SK-N-SH (cell line): ENCODE measurements around the gene FAM229A. TPM values are rescaled to one million over a fixed set of nuclear protein-coding genes. Genes with fewer than 3 reads are reported as not detected.

Experiments used
- CTCF ChIA-PET: fragments of 300-600, 350-600 bp; formaldehyde crosslinking; extraction: SDS; loops from one replicate; lab custom pipeline; 2021; lab: Yijun Ruan, JAX
- POLR2A ChIA-PET: fragments of 350-600 bp; sonication (Branson Sonifier 250); formaldehyde crosslinking; extraction: SDS; loops from one replicate; lab custom pipeline; 2020; ENCODE audit warnings: antibody characterized with exemption, inconsistent platforms; lab: Yijun Ruan, JAX
- DNase-seq: peaks from one replicate; pipeline ENCODE4 v3.0.0; 2012
- H2AFZ ChIP-seq: fragments of 200-600 bp; sonication (generic); 2 replicates; pipeline ENCODE4 v1.8.1; 2016; ENCODE audit warnings: antibody characterized with exemption, mild to moderate bottlenecking, low read depth
- H3F3A ChIP-seq: fragments of 200-600 bp; sonication (generic); replicated peaks from 2 replicates; pipeline ENCODE3; 2016; ENCODE audit warnings: antibody characterized with exemption, mild to moderate bottlenecking; ENCODE audit not compliant: insufficient read depth
- H3K27ac ChIP-seq, 2 experiments: fragments of 200-500 bp in 1 of 2; fragments of 200-600 bp in 1 of 2; sonication (Bioruptor generic) in 1 of 2; sonication (generic), shearing (Covaris generic) in 1 of 2; 2 replicates each; pipeline versions ENCODE4 v1.5.1 to v1.6.1; 2014 to 2016; ENCODE audit warnings: low read depth in 2 of 2, inconsistent platforms in 1 of 2, low read length in 1 of 2, mild to moderate bottlenecking in 1 of 2, mixed read lengths in 1 of 2
- H3K27me3 ChIP-seq: fragments of 200-600 bp; sonication (generic), shearing (Covaris generic); 2 replicates; pipeline ENCODE4 v1.6.1; 2016; ENCODE audit warnings: mixed run types; ENCODE audit not compliant: insufficient read depth
- H3K36me3 ChIP-seq, 2 experiments: fragments of 200-500 bp in 1 of 2; fragments of 200-600 bp in 1 of 2; sonication (Bioruptor generic) in 1 of 2; sonication (generic) in 1 of 2; replicated peaks in 1 of 2; 2 replicates each; pipeline versions ENCODE3 to v1.5.1; 2014 to 2016; ENCODE audit warnings: low read length in 1 of 2, mild to moderate bottlenecking in 1 of 2; ENCODE audit not compliant: insufficient read depth in 2 of 2, control insufficient read depth in 1 of 2
- H3K4me1 ChIP-seq, 2 experiments: fragments of 200-500 bp in 1 of 2; fragments of 200-600 bp in 1 of 2; sonication (Bioruptor generic) in 1 of 2; sonication (generic), shearing (Covaris generic) in 1 of 2; 2 replicates each; pipeline versions ENCODE4 v1.5.1 to v1.6.1; 2014 to 2016; ENCODE audit warnings: low read depth in 1 of 2, low read length in 1 of 2, mixed run types in 1 of 2; ENCODE audit not compliant: insufficient read depth in 2 of 2, control insufficient read depth in 1 of 2
- H3K4me2 ChIP-seq: fragments of 200-600 bp; sonication (generic), shearing (Covaris generic); 2 replicates; pipeline ENCODE4 v1.6.1; 2017; ENCODE audit warnings: mixed run types
- H3K4me3 ChIP-seq, 2 experiments: fragments of 200-500 bp in 1 of 2; fragments of 200-600 bp in 1 of 2; sonication (Bioruptor generic) in 1 of 2; sonication (generic), shearing (Covaris generic) in 1 of 2; 2 replicates each; pipeline versions ENCODE4 v1.5.1 to v1.8.1; 2014 to 2016; ENCODE audit warnings: low read depth in 2 of 2, inconsistent platforms in 1 of 2, low read length in 1 of 2, mild to moderate bottlenecking in 1 of 2, mixed read lengths in 1 of 2, moderate library complexity in 1 of 2
- H3K79me2 ChIP-seq: fragments of 200-600 bp; sonication (generic); 2 replicates; pipeline ENCODE4 v1.8.1; 2017; ENCODE audit warnings: mild to moderate bottlenecking; ENCODE audit not compliant: insufficient read depth
- H3K9ac ChIP-seq: fragments of 200-600 bp; sonication (generic); 2 replicates; pipeline ENCODE4 v1.6.1; 2017; ENCODE audit warnings: mixed run types
- H3K9me2 ChIP-seq: fragments of 200-600 bp; sonication (generic); 2 replicates; pipeline ENCODE4 v1.6.1; 2017; ENCODE audit warnings: mixed run types
- H3K9me3 ChIP-seq: fragments of 200-600 bp; sonication (generic); 2 replicates; pipeline ENCODE4 v1.6.1; 2017; ENCODE audit warnings: mixed run types, mild to moderate bottlenecking, moderate library complexity
- H4K20me1 ChIP-seq: fragments of 200-600 bp; sonication (generic); 2 replicates; pipeline ENCODE4 v1.6.1; 2017; ENCODE audit warnings: mild to moderate bottlenecking, mixed run types; ENCODE audit not compliant: insufficient read depth
- EP300 ChIP-seq, 2 experiments: IDR thresholded peaks; 2 replicates each; pipeline versions ENCODE4 v1.4.0 to v1.6.1; 2012; ENCODE audit warnings: borderline replicate concordance in 1 of 2, low read depth in 1 of 2, low read length in 1 of 2
- GATA2 ChIP-seq: sonication (generic); formaldehyde crosslinking; IDR thresholded peaks from 2 replicates; pipeline ENCODE4 v1.5.0; 2020; ENCODE audit warnings: mild to moderate bottlenecking, missing genetic modification reagents
- NRF1 ChIP-seq: IDR thresholded peaks from 2 replicates; pipeline ENCODE4 v1.6.1; 2012; ENCODE audit warnings: low read depth, mild to moderate bottlenecking, low read length
- RAD21 ChIP-seq: IDR thresholded peaks from 2 replicates; pipeline ENCODE4 v1.6.1; 2012; ENCODE audit warnings: mild to moderate bottlenecking, low read length
- SMC3 ChIP-seq: IDR thresholded peaks from 2 replicates; pipeline ENCODE4 v1.6.1; 2012; ENCODE audit warnings: low read depth, low read length, improper control_type of control experiment
- TCF12 ChIP-seq: IDR thresholded peaks from 2 replicates; pipeline ENCODE4 v1.4.0; 2012
- TEAD4 ChIP-seq: IDR thresholded peaks from 2 replicates; pipeline ENCODE4 v1.4.0; 2012; ENCODE audit warnings: mild to moderate bottlenecking, borderline replicate concordance; ENCODE audit not compliant: insufficient read depth
- WGBS: methylation state at CpG from one replicate; pipeline ENCODE4 v1.1.6; 2017; ENCODE audit warnings: low lambda C conversion rate; 5-methylcytosine and 5-hydroxymethylcytosine counted together
- polyA plus RNA-seq, 3 experiments: library from polyadenylated mRNA; depleted of rRNA; stranded (reverse); fragments of >200 nt; gene quantifications; 2 replicates each; pipeline ENCODE4 v1.2.3, GENCODE V29; 2012
- TF ChIP-seq, protein P1 (sequence below): fragments of 200-600 bp; sonication (generic); IDR thresholded peaks from 2 replicates; pipeline ENCODE4 v1.6.1; 2017; ENCODE audit warnings: antibody characterized with exemption, mild to moderate bottlenecking, moderate library complexity
- TF ChIP-seq, protein P2 (sequence below): IDR thresholded peaks from 2 replicates; pipeline ENCODE4 v1.4.0; 2012; ENCODE audit warnings: low read depth, borderline replicate concordance

The FAM229A gene
- polyA plus RNA-seq, 1 of the 3 experiments (the other 2 are of a cell fraction) = 8.0 TPM

DNA sequence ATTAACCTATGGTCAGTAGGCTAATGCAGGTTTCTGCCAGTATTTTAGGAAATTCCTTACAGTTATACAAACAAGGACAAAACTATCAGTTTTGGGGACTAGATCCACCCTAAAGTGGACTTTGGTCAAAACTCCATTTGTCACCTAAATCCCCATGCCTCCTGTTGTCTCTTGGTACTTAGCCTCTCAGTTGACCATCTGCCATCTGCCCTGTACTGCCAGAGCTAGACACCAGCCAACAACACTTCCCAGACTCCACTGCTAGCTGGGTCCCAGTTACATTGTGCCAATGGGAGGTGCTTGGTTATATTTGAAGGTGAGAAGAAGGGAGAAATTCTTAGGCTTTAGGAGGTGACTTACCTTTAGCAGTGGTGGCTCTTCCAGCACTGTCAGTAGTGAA, 49.0 kb upstream of the FAM229A start:
- POLR2A ChIA-PET = no interaction called here
- TF ChIP-seq, protein P1, sequence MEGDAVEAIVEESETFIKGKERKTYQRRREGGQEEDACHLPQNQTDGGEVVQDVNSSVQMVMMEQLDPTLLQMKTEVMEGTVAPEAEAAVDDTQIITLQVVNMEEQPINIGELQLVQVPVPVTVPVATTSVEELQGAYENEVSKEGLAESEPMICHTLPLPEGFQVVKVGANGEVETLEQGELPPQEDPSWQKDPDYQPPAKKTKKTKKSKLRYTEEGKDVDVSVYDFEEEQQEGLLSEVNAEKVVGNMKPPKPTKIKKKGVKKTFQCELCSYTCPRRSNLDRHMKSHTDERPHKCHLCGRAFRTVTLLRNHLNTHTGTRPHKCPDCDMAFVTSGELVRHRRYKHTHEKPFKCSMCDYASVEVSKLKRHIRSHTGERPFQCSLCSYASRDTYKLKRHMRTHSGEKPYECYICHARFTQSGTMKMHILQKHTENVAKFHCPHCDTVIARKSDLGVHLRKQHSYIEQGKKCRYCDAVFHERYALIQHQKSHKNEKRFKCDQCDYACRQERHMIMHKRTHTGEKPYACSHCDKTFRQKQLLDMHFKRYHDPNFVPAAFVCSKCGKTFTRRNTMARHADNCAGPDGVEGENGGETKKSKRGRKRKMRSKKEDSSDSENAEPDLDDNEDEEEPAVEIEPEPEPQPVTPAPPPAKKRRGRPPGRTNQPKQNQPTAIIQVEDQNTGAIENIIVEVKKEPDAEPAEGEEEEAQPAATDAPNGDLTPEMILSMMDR = no peak
- TF ChIP-seq GATA2 (CRISPR knock-in tag) = no peak
- no peak for TF ChIP-seq NRF1
- TF ChIP-seq TCF12 = no peak
- TF ChIP-seq EP300 (IDR thresholded peaks at IDR 0.05; ENCODE audit: borderline replicate concordance in 1 of 2, low read depth in 1 of 2, low read length in 1 of 2) = no peak
- no peak for TF ChIP-seq TEAD4
- TF ChIP-seq, protein P2, sequence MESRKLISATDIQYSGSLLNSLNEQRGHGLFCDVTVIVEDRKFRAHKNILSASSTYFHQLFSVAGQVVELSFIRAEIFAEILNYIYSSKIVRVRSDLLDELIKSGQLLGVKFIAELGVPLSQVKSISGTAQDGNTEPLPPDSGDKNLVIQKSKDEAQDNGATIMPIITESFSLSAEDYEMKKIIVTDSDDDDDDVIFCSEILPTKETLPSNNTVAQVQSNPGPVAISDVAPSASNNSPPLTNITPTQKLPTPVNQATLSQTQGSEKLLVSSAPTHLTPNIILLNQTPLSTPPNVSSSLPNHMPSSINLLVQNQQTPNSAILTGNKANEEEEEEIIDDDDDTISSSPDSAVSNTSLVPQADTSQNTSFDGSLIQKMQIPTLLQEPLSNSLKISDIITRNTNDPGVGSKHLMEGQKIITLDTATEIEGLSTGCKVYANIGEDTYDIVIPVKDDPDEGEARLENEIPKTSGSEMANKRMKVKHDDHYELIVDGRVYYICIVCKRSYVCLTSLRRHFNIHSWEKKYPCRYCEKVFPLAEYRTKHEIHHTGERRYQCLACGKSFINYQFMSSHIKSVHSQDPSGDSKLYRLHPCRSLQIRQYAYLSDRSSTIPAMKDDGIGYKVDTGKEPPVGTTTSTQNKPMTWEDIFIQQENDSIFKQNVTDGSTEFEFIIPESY = no peak

DNA sequence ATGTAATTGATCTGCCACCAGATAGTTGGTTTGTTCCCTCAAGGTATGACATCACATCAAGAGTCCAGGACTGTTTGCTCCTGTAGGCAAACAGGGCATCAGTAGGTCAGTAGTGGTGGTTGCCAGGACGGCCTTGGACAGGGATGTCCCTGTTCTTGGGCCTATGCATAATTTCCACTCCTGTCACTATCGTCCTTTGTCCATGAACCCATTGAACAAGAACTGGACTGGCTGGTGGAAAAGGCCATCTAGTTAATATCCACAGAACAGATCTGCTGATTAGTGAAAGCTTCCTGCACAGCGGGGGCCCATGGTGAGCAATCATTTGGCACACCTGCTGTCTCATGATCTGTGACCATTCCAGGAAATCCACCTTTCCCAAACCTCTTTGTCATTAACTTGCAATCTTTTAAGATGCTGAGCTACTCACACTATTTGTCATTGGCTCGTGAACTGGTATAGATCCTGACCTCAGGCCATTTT, 44.4 kb upstream of the FAM229A start:
- Histone ChIP-seq H3K4me3 (no peak overlapping the region), H3K79me2 (no peaks in the 10 kb centered on the region), H3K9me2 (no peaks in the 10 kb centered on the region), H3K27me3 (no peaks in the 10 kb centered on the region), H3K9me3 (no peaks in the 10 kb centered on the region), H2AFZ (no peak overlapping the region), H3K9ac (no peak overlapping the region), H3K27ac (no peak overlapping the region), H4K20me1 (no peaks in the 10 kb centered on the region), H3K4me1 (peaks cover 0 to 3% of the 10 kb centered on the region in 2 experiments; a peak in 1 of 4 replicates), H3K4me2 (no peak overlapping the region), H3F3A (no peaks in the 10 kb centered on the region), H3K36me3 (no peaks in the 10 kb centered on the region)
- WGBS = 80% methylated on average over 3 of the region's 4 CpGs
- no peak for TF ChIP-seq RAD21
- no peak for TF ChIP-seq SMC3
- DNase-seq = no peak
- ChIA-PET POLR2A (interaction anchor here (0.6 kb wide), 1 partner anchor 85 kb away, joined by 5 read pairs; no protein-coding TSS in a partner anchor), CTCF (no interaction called here)

More for the DNA sequence above, 49.0 kb upstream of the FAM229A start:
- Histone ChIP-seq H3K9me2 (no peaks in the 10 kb centered on the region), H4K20me1 (no peaks in the 10 kb centered on the region), H2AFZ (no peak overlapping the region), H3K27ac (no peak overlapping the region), H3K36me3 (no peaks in the 10 kb centered on the region), H3K4me1 (peaks cover 0 to 4% of the 10 kb centered on the region in 2 experiments; a peak in 1 of 4 replicates), H3K4me3 (no peak overlapping the region), H3K79me2 (no peaks in the 10 kb centered on the region), H3F3A (no peaks in the 10 kb centered on the region), H3K4me2 (no peak overlapping the region), H3K27me3 (no peaks in the 10 kb centered on the region; the same call in none of the 2 replicates), H3K9ac (no peak overlapping the region), H3K9me3 (no peaks in the 10 kb centered on the region)
- no peak for DNase-seq
- CTCF ChIA-PET = interaction anchor here (1.0 to 6.5 kb wide), 2 partner anchors 11 to 209 kb away, joined by 3 to 76 read pairs; no protein-coding TSS in a partner anchor
